ENCODE measurements around the gene LCN12. TPM values are rescaled to one million over a fixed set of nuclear protein-coding genes. Genes with fewer than 3 reads are reported as not detected.

The LCN12 gene
- total RNA-seq, 1 experiment from 2014 or later, result 4.2 TPM

- CTCF ChIA-PET, result no interaction called here
- Histone ChIP-seq H3K9me3 (ENCODE audit: control insufficient read depth in 1 of 2, insufficient read depth in 1 of 2, low read depth in 1 of 2, low read length in 2 of 2) (no peaks in the 10 kb centered on the region), H3K4me1 (ENCODE audit: control insufficient read depth in 1 of 2, insufficient read depth in 2 of 2, low read length in 2 of 2) (peaks cover 0 to 17% of the 10 kb centered on the region in 2 experiments; a peak in 3 of 4 replicates), H3K9me2 (ENCODE audit: insufficient read depth) (no peaks in the 10 kb centered on the region), H3K36me3 (ENCODE audit: control insufficient read depth in 1 of 2, insufficient read depth in 2 of 2, low read length in 2 of 2) (no peaks in the 10 kb centered on the region), H3K4me2 (ENCODE audit: low read length) (no peak overlapping the region), H3K4me3 (replicated peaks in 1 of 2; ENCODE audit: low read depth in 1 of 2, low read length in 2 of 2) (no peak overlapping the region), H3K79me2 (ENCODE audit: insufficient read depth, low read length) (no peaks in the 10 kb centered on the region), H2AFZ (ENCODE audit: low read depth, low read length, poor library complexity, severe bottlenecking) (no peak overlapping the region), H3K27me3 (ENCODE audit: insufficient read depth, low read length) (no peaks in the 10 kb centered on the region), H3K9ac (ENCODE audit: low read length) (no peak overlapping the region), H4K20me1 (ENCODE audit: insufficient read depth) (no peaks in the 10 kb centered on the region), H3K27ac (ENCODE audit: low read depth, low read length) (no peak overlapping the region)
- POLR2A ChIA-PET, result no interaction called here
- TF ChIP-seq EGR1 (IDR thresholded peaks at IDR 0.05; ENCODE audit: low read depth), result no peak
- TF ChIP-seq CBX3 (IDR thresholded peaks at IDR 0.05; ENCODE audit: low read depth), result no peak
- no peak for TF ChIP-seq EZH2phosphoT487 (IDR thresholded peaks at IDR 0.05; ENCODE audit: borderline replicate concordance)
- no peak for TF ChIP-seq SP1 (IDR thresholded peaks at IDR 0.05; ENCODE audit: low read depth)
- no peak for TF ChIP-seq TCF7L2 (IDR thresholded peaks at IDR 0.05; ENCODE audit: borderline replicate concordance, extremely low read depth, insufficient read depth, insufficient read length)
- TF ChIP-seq JUND (IDR thresholded peaks at IDR 0.05), result no peak
- TF ChIP-seq ELF1 (IDR thresholded peaks at IDR 0.05; ENCODE audit: borderline replicate concordance, low read depth), result no peak
- TF ChIP-seq POLR2AphosphoS5 (IDR thresholded peaks at IDR 0.05; ENCODE audit: low read depth, low read length), result no peak
- TF ChIP-seq ZNF274 (IDR thresholded peaks at IDR 0.05; ENCODE audit: low read depth, low read length), result no peak
- no peak for TF ChIP-seq MAX (IDR thresholded peaks at IDR 0.05)
- no peak for TF ChIP-seq POLR2A (IDR thresholded peaks at IDR 0.05; ENCODE audit: borderline replicate concordance, extremely low read depth, insufficient read depth, insufficient read length)
- TF ChIP-seq SRF (IDR thresholded peaks at IDR 0.05; ENCODE audit: low read depth), result no peak
- TF ChIP-seq CEBPB (IDR thresholded peaks at IDR 0.05; ENCODE audit: low read depth), result no peak
- no peak for TF ChIP-seq SIN3A (IDR thresholded peaks at IDR 0.05; ENCODE audit: low read depth)
- no peak for TF ChIP-seq CTCF (IDR thresholded peaks at IDR 0.05 in 2 of 3, conservative IDR thresholded peaks at IDR 0.05 in 1 of 3; ENCODE audit: borderline replicate concordance in 1 of 3, insufficient read depth in 1 of 3, low read depth in 2 of 3, low read length in 2 of 3)
- no peak for TF ChIP-seq ZFX (IDR thresholded peaks at IDR 0.05)
- no peak for TF ChIP-seq FOSL1 (IDR thresholded peaks at IDR 0.05; ENCODE audit: low read depth)
- TF ChIP-seq ATF3 (IDR thresholded peaks at IDR 0.05), result no peak
- TF ChIP-seq EZH2 (IDR thresholded peaks at IDR 0.05), result no peak
- intact Hi-C loops (cut with micrococcal nuclease), result no loop called here
- no peak for DNase-seq (ENCODE audit: low read depth, low spot score)
- no TSS peak for BruUV-seq (replicated peaks)
- ATAC-seq, result no peak
- RAD21 ChIA-PET (ENCODE audit: low non-redundant PET in 1 of 2, low total read pairs in 2 of 2, uncharacterized antibody in 2 of 2, unreplicated experiment in 2 of 2), result no interaction called here
These were observed 18.3 kb downstream of the LCN12 start for GRCh38 chr9:136970361-136970760.
